ENCODE results near the gene PIP5K1C.

PIP5K1C gene

GRCh38 chr19:3642296-3642695 lies 58.0 kb downstream of the PIP5K1C start:
- TF ChIP-seq CTCF (IDR thresholded peaks at IDR 0.05): no peak
- peaks cover 91% of the 10 kb centered on the region for H3K36me3 ChIP-seq
- no peaks in the 10 kb centered on the region for H3K4me1 ChIP-seq (ENCODE audit: control insufficient read depth in 1 of 2, insufficient read depth in 1 of 2, low read depth in 1 of 2, low read length in 1 of 2)
- H3K9me3 ChIP-seq: no peaks in the 10 kb centered on the region
- no peaks in the 10 kb centered on the region for H3K27me3 ChIP-seq
- H3K4me3 ChIP-seq (ENCODE audit: low read depth in 1 of 2, low read length in 1 of 2): no peak overlapping the region
- no peak overlapping the region for H3K27ac ChIP-seq

- Histone ChIP-seq H3K4me1 (ENCODE audit: control insufficient read depth in 1 of 2, insufficient read depth in 1 of 2, low read depth in 1 of 2, low read length in 1 of 2) (no peaks in the 10 kb centered on the region), H3K27me3 (no peaks in the 10 kb centered on the region), H3K36me3 (peaks cover 96% of the 10 kb centered on the region), H3K4me3 (ENCODE audit: low read depth in 1 of 2, low read length in 1 of 2) (no peak overlapping the region), H3K9me3 (no peaks in the 10 kb centered on the region), H3K27ac (no peak overlapping the region)
- no peak for TF ChIP-seq CTCF (IDR thresholded peaks at IDR 0.05)
Observed at GRCh38 chr19:3641515-3642269, 58.6 kb downstream of the PIP5K1C start.

GRCh38 chr19:3639479-3639878 lies 60.8 kb downstream of the PIP5K1C start:
- H3K27me3 ChIP-seq: no peaks in the 10 kb centered on the region
- H3K36me3 ChIP-seq: peaks cover 80% of the 10 kb centered on the region

GRCh38 chr19:3638208-3639193 lies 61.8 kb downstream of the PIP5K1C start:
- Histone ChIP-seq H3K27ac (no peak overlapping the region), H3K27me3 (no peaks in the 10 kb centered on the region), H3K36me3 (peaks cover 73% of the 10 kb centered on the region), H3K9me3 (no peaks in the 10 kb centered on the region), H3K4me3 (ENCODE audit: low read depth in 1 of 2, low read length in 1 of 2) (no peak overlapping the region), H3K4me1 (ENCODE audit: control insufficient read depth in 1 of 2, insufficient read depth in 1 of 2, low read depth in 1 of 2, low read length in 1 of 2) (no peaks in the 10 kb centered on the region)
- TF ChIP-seq CTCF (IDR thresholded peaks at IDR 0.05): no peak

More at GRCh38 chr19:3639479-3639878, 60.8 kb downstream of the PIP5K1C start:
- Histone ChIP-seq H3K4me3 (ENCODE audit: low read depth in 1 of 2, low read length in 1 of 2) (no peak overlapping the region), H3K27ac (no peak overlapping the region), H3K9me3 (no peaks in the 10 kb centered on the region), H3K4me1 (ENCODE audit: control insufficient read depth in 1 of 2, insufficient read depth in 1 of 2, low read depth in 1 of 2, low read length in 1 of 2) (no peaks in the 10 kb centered on the region)
- no peak for TF ChIP-seq CTCF (IDR thresholded peaks at IDR 0.05)

GRCh38 chr19:3637621-3638020 lies 62.6 kb downstream of the PIP5K1C start:
- Histone ChIP-seq H3K4me1 (ENCODE audit: control insufficient read depth in 1 of 2, insufficient read depth in 1 of 2, low read depth in 1 of 2, low read length in 1 of 2) (no peaks in the 10 kb centered on the region), H3K36me3 (peaks cover 73% of the 10 kb centered on the region), H3K9me3 (no peaks in the 10 kb centered on the region), H3K27ac (no peak overlapping the region), H3K27me3 (no peaks in the 10 kb centered on the region), H3K4me3 (ENCODE audit: low read depth in 1 of 2, low read length in 1 of 2) (no peak overlapping the region)
- no peak for TF ChIP-seq CTCF (IDR thresholded peaks at IDR 0.05)
